ENCODE data around the gene MYEF2. TPM values are rescaled to one million over a fixed set of nuclear protein-coding genes. Genes with fewer than 3 reads are reported as not detected.
A peak's percentile ranks its signal among the peaks of the same experiment; 100 is the strongest.

Gene MYEF2
- total and polyA plus RNA-seq, 2 of the 13 experiments (the other 11 are each of a cell fraction or from before 2014, with no cell fraction given): 10.3 to 10.5 TPM

GRCh38 chr15:48190932-48191573, 13.0 kb upstream of the MYEF2 start (continued):
- TF ChIP-seq NR2F2 (IDR thresholded peaks at IDR 0.05; ENCODE audit: borderline replicate concordance, low read depth) (no peak), ATF6 (CRISPR knock-in tag; conservative IDR thresholded peaks at IDR 0.05) (0 out of 2 replicates have a peak, but pooled peaks have one; percentile 73), SMAD3 (CRISPR knock-in tag; IDR thresholded peaks at IDR 0.05) (peak; percentile 69; the same call in 1 of the 2 replicates), DNMT3B (CRISPR knock-in tag; conservative IDR thresholded peaks at IDR 0.05) (0 out of 2 replicates have a peak, but pooled peaks have one; percentile 70), MXD3 (CRISPR knock-in tag; IDR thresholded peaks at IDR 0.05) (0 out of 2 replicates have a peak, but pooled peaks have one; percentile 40), NCOA1 (CRISPR knock-in tag; IDR thresholded peaks at IDR 0.05) (no peak), ZNF430 (CRISPR knock-in tag; IDR thresholded peaks at IDR 0.05) (0 out of 2 replicates have a peak, but pooled peaks have one; percentile 28), MLX (CRISPR knock-in tag; IDR thresholded peaks at IDR 0.05) (no peak), NONO (IDR thresholded peaks at IDR 0.05) (no peak), NONO (CRISPR knock-in tag; conservative IDR thresholded peaks at IDR 0.05) (no peak), XBP1 (CRISPR knock-in tag; IDR thresholded peaks at IDR 0.05) (no peak), BCLAF1 (IDR thresholded peaks at IDR 0.05) (no peak), ZNF431 (CRISPR knock-in tag; IDR thresholded peaks at IDR 0.05; ENCODE audit: borderline replicate concordance, low read depth) (no peak), HDAC2 (CRISPR knock-in tag; IDR thresholded peaks at IDR 0.05) (peak; percentile 51; the same call in 1 of the 2 replicates), MAX (IDR thresholded peaks at IDR 0.05) (no peak), WIZ (CRISPR knock-in tag; IDR thresholded peaks at IDR 0.05) (peak; percentile 95; the same call in 1 of the 2 replicates), ZMYM2 (CRISPR knock-in tag; IDR thresholded peaks at IDR 0.05) (no peak)
- TF ChIP-seq, protein P1, sequence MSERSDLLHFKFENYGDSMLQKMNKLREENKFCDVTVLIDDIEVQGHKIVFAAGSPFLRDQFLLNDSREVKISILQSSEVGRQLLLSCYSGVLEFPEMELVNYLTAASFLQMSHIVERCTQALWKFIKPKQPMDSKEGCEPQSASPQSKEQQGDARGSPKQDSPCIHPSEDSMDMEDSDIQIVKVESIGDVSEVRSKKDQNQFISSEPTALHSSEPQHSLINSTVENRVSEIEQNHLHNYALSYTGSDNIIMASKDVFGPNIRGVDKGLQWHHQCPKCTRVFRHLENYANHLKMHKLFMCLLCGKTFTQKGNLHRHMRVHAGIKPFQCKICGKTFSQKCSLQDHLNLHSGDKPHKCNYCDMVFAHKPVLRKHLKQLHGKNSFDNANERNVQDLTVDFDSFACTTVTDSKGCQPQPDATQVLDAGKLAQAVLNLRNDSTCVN (CRISPR knock-in tag; IDR thresholded peaks at IDR 0.05; ENCODE audit: borderline replicate concordance): peak; percentile 55; the same call in 1 of the 2 replicates
